K562 (cell line): ENCODE measurements around the gene NOL4L. TPM values are rescaled to one million over a fixed set of nuclear protein-coding genes. Genes with fewer than 3 reads are reported as not detected.

Experiments used
- ARID1B ChIP-seq: fragments of 450-650 bp; IDR thresholded peaks from 2 replicates; pipeline ENCODE4 v1.6.1; 2016; ENCODE audit warnings: antibody characterized with exemption, mild to moderate bottlenecking, inconsistent platforms
- ARID2 ChIP-seq: fragments of 450-650 bp; IDR thresholded peaks from 2 replicates; pipeline ENCODE4 v1.6.1; 2017; ENCODE audit warnings: antibody characterized with exemption, mild to moderate bottlenecking
- DACH1 ChIP-seq: fragments of 450-650 bp; IDR thresholded peaks from 2 replicates; pipeline ENCODE4 v1.6.1; 2018; ENCODE audit not compliant: partially characterized antibody
- EP400 ChIP-seq: fragments of 450-650 bp; IDR thresholded peaks from 2 replicates; pipeline ENCODE4 v1.6.1; 2017; ENCODE audit warnings: antibody characterized with exemption, mild to moderate bottlenecking, moderate library complexity
- ESRRA ChIP-seq: fragments of 450-650 bp; IDR thresholded peaks from 2 replicates; pipeline ENCODE4 v1.6.1; 2014; ENCODE audit warnings: low read depth, mild to moderate bottlenecking, moderate library complexity, borderline replicate concordance
- ETS2 ChIP-seq: IDR thresholded peaks from 2 replicates; pipeline ENCODE4 v1.6.1; 2016; ENCODE audit warnings: borderline replicate concordance, missing genetic modification characterization, mild to moderate bottlenecking, moderate library complexity, missing compliant biosample characterization; ENCODE audit not compliant: poor library complexity, severe bottlenecking
- FOXM1 ChIP-seq, 2 experiments: fragments of 450-650 bp in 1 of 2; sonication (generic) in 1 of 2; formaldehyde crosslinking in 1 of 2; IDR thresholded peaks; 2 replicates each; pipeline versions ENCODE4 v1.6.1 to v1.9.0; 2017 to 2022; ENCODE audit warnings: low read depth in 2 of 2, mild to moderate bottlenecking in 2 of 2, missing genetic modification reagents in 1 of 2, moderate library complexity in 1 of 2
- HDAC2 ChIP-seq: fragments of 450-650 bp; IDR thresholded peaks from 2 replicates; pipeline ENCODE4 v1.6.1; 2016; ENCODE audit warnings: mild to moderate bottlenecking
- HNRNPLL ChIP-seq: fragments of 200-400 bp; formaldehyde crosslinking; IDR thresholded peaks from 2 replicates; pipeline ENCODE4 v1.6.1; 2017; ENCODE audit warnings: low read length, low read depth, mild to moderate bottlenecking; ENCODE audit not compliant: poor library complexity, severe bottlenecking
- IFI16 ChIP-seq: fragments of 250-450 bp; sonication (Bioruptor Pico); IDR thresholded peaks from 2 replicates; pipeline ENCODE4 v2.1.2; 2022; ENCODE audit warnings: mild to moderate bottlenecking, inconsistent platforms
- L3MBTL2 ChIP-seq: fragments of 450-650 bp; IDR thresholded peaks from 2 replicates; pipeline ENCODE4 v1.6.1; 2016; ENCODE audit warnings: mild to moderate bottlenecking, moderate library complexity
- MLX ChIP-seq, 2 experiments: fragments of 450-650 bp in 1 of 2; sonication (generic) in 1 of 2; formaldehyde crosslinking; conservative IDR thresholded peaks; 2 replicates each; pipeline versions ENCODE4 v1.4.0 to v1.8.1; 2020 to 2022; ENCODE audit warnings: mild to moderate bottlenecking in 1 of 2, missing genetic modification reagents in 1 of 2
- MTF1 ChIP-seq: fragments of 250-450 bp; sonication (Bioruptor Pico); IDR thresholded peaks from 2 replicates; pipeline ENCODE4 v1.9.0; 2021; ENCODE audit warnings: moderate library complexity, mild to moderate bottlenecking, inconsistent platforms, borderline replicate concordance
- MXD1 ChIP-seq: fragments of 250-450 bp; sonication (Bioruptor Pico); IDR thresholded peaks from 2 replicates; pipeline ENCODE4 v1.8.0; 2021; ENCODE audit warnings: borderline replicate concordance, mild to moderate bottlenecking, moderate library complexity; ENCODE audit not compliant: poor library complexity, severe bottlenecking
- MYC ChIP-seq, 2 experiments: fragments of 250-450 bp in 1 of 2; sonication (Bioruptor Pico) in 1 of 2; IDR thresholded peaks; 2 replicates each; pipeline versions ENCODE4 v1.5.1 to v1.6.1; 2012 to 2021; ENCODE audit warnings: low read depth in 2 of 2, borderline replicate concordance in 1 of 2, improper control_type of control experiment in 1 of 2, low read length in 1 of 2, mild to moderate bottlenecking in 1 of 2, moderate library complexity in 1 of 2
- NR4A1 ChIP-seq, 2 experiments: fragments of 250-450 bp in 1 of 2; fragments of 450-650 bp in 1 of 2; sonication (Bioruptor Pico) in 1 of 2; IDR thresholded peaks; 2 replicates each; pipeline versions ENCODE4 v1.4.0 to v1.6.1; 2016 to 2020; ENCODE audit warnings: mild to moderate bottlenecking in 2 of 2, missing compliant biosample characterization in 1 of 2, missing genetic modification characterization in 1 of 2, moderate library complexity in 1 of 2
- NUFIP1 ChIP-seq: fragments of 450-650 bp; IDR thresholded peaks from 2 replicates; pipeline ENCODE4 v1.6.1; 2018; ENCODE audit not compliant: partially characterized antibody
- SMC3 ChIP-seq: conservative IDR thresholded peaks from 2 replicates; pipeline ENCODE4 v1.6.1; 2011; ENCODE audit warnings: low read depth, low read length, improper control_type of control experiment; ENCODE audit not compliant: insufficient read depth
- STAT6 ChIP-seq: sonication (generic); formaldehyde crosslinking; IDR thresholded peaks from 2 replicates; pipeline ENCODE4 v1.8.1; 2023; ENCODE audit warnings: mild to moderate bottlenecking, missing genetic modification reagents
- TCFL5 ChIP-seq: fragments of 250-450 bp; sonication (Bioruptor Pico); conservative IDR thresholded peaks from 2 replicates; pipeline ENCODE4 v1.6.1; 2021; ENCODE audit warnings: mild to moderate bottlenecking, moderate library complexity, matching md5 sums
- ZNF274 ChIP-seq: IDR thresholded peaks from 2 replicates; pipeline ENCODE4 v1.6.1; 2011; ENCODE audit warnings: low read depth, mild to moderate bottlenecking, low read length, moderate library complexity, borderline replicate concordance
- ZNF311 ChIP-seq: fragments of 250-450 bp; sonication (Bioruptor Pico); IDR thresholded peaks from 2 replicates; pipeline ENCODE4 v1.4.0; 2020; ENCODE audit warnings: mild to moderate bottlenecking, moderate library complexity
- polyA plus RNA-seq, 8 experiments: library from polyadenylated mRNA; depleted of rRNA in 4 of 8; stranded (reverse) in 5 of 8; unstranded in 3 of 8; fragments of >200 nt; fragmentation: Nextera tagmentation in 2 of 8; fragmentation: Illumina TruSeq in 1 of 8; extraction: Ambion mirVana in 2 of 8; extraction: Trizol in 1 of 8; gene quantifications; 2 replicates each; pipeline versions ENCODE4 v1.2.1 to v1.2.3, GENCODE V29; 2011 to 2014; ENCODE audit warnings: inconsistent platforms in 1 of 8, missing spikeins in 1 of 8
- total RNA-seq, 7 experiments: library from RNA; depleted of rRNA in 6 of 7; stranded (reverse); fragments of >200 nt in 6 of 7; fragmentation: Illumina TruSeq in 2 of 7; extraction: Trizol in 2 of 7; gene quantifications; 2 replicates each; pipeline versions ENCODE4 v1.2.1 to v1.2.3, GENCODE V29; 2011 to 2021; ENCODE audit warnings: low replicate concordance in 1 of 7

The NOL4L gene
- total and polyA plus RNA-seq, 9 of the 15 experiments (the other 6 are each of a cell fraction or from before 2014, with no cell fraction given) = 5.1 to 36.2 (median 13.6) TPM

- TF ChIP-seq MYC (IDR thresholded peaks at IDR 0.05; ENCODE audit: low read depth, low read length) (no peak; the same call in 1 of the 2 replicates), MYC (CRISPR knock-in tag; IDR thresholded peaks at IDR 0.05; ENCODE audit: borderline replicate concordance, low read depth) (peak; percentile 48; the same call in 1 of the 2 replicates), ZNF274 (no peak), MXD1 (no peak), EP400 (peak; percentile 42; the same call in 1 of the 2 replicates), FOXM1 (IDR thresholded peaks at IDR 0.05; ENCODE audit: low read depth) (peak; percentile 25; the same call in 1 of the 2 replicates), FOXM1 (CRISPR knock-in tag; IDR thresholded peaks at IDR 0.05; ENCODE audit: low read depth) (no peak), MLX (CRISPR knock-in tag; conservative IDR thresholded peaks at IDR 0.05) (no peak), SMC3 (no peak), ETS2 (tag) (no peak), NR4A1 (CRISPR knock-in tag; IDR thresholded peaks at IDR 0.05) (0 out of 2 replicates have a peak, but pooled peaks have one; percentile 52), NR4A1 (tag; IDR thresholded peaks at IDR 0.05) (peak; percentile 59; the same call in 1 of the 2 replicates), ARID1B (no peak), MTF1 (no peak), TCFL5 (CRISPR knock-in tag) (no peak), STAT6 (no peak), ZNF311 (peak; percentile 76), NUFIP1 (no peak), HNRNPLL (no peak), IFI16 (CRISPR knock-in tag) (no peak), L3MBTL2 (peak; percentile 43), ARID2 (no peak), ESRRA (peak; percentile 89), DACH1 (no peak), HDAC2 (peak; percentile 63; the same call in 1 of the 2 replicates)
Measured at GRCh38 chr20:32539026-32539816, 45.9 kb downstream of the NOL4L start (continued).
